ENCODE data around the gene GNG12. TPM values are rescaled to one million over a fixed set of nuclear protein-coding genes. Genes with fewer than 3 reads are reported as not detected.

The GNG12 gene
- total and polyA plus RNA-seq, 4 donors, result 84.9 to 175 (median 110) TPM

- Histone ChIP-seq H3K4me3 (ENCODE audit: low read length in 2 of 2) (no peak overlapping the region), H3K9me3 (ENCODE audit: control insufficient read depth, low read length) (no peaks in the 10 kb centered on the region), H3K36me3 (ENCODE audit: control insufficient read depth in 1 of 2, insufficient read depth in 2 of 2, low read length in 1 of 2) (no peaks in the 10 kb centered on the region), H3K27me3 (ENCODE audit: control insufficient read depth in 1 of 2, insufficient read depth in 2 of 2, low read length in 1 of 2) (no peaks in the 10 kb centered on the region), H3K27ac (ENCODE audit: low read depth in 1 of 2, low read length in 2 of 2) (no peak overlapping the region), H3K4me1 (ENCODE audit: control insufficient read depth in 1 of 2, insufficient read depth in 2 of 2, low read length in 2 of 2) (peaks cover 0 to 8% of the 10 kb centered on the region in 2 donors)
- intact Hi-C loops (cut with DNase I), result loop anchor here (5.0 to 10.0 kb wide), 4 partner anchors 65 to 345 kb away; partner anchors contain the start of genes GNG12 (in 2 of the 2) and DIRAS3 (in 1 of the 2)
- 58 to 59% methylated on average over 6 of the region's 6 CpGs for WGBS, 2 donors
- ATAC-seq (ENCODE audit: low FRiP score) (no peak), DNase-seq (no peak)
These were observed 66.0 kb downstream of the GNG12 start for GRCh38 chr1:67767103-67767782.

GRCh38 chr1:67766141-67766978, 66.9 kb downstream of the GNG12 start:
- Histone ChIP-seq H3K27me3 (ENCODE audit: control insufficient read depth in 1 of 2, insufficient read depth in 2 of 2, low read length in 1 of 2) (no peaks in the 10 kb centered on the region), H3K4me1 (ENCODE audit: control insufficient read depth in 1 of 2, insufficient read depth in 2 of 2, low read length in 2 of 2) (peaks cover 0 to 5% of the 10 kb centered on the region in 2 donors), H3K36me3 (ENCODE audit: control insufficient read depth in 1 of 2, insufficient read depth in 2 of 2, low read length in 1 of 2) (no peaks in the 10 kb centered on the region), H3K9me3 (ENCODE audit: control insufficient read depth, low read length) (no peaks in the 10 kb centered on the region), H3K4me3 (ENCODE audit: low read length in 2 of 2) (no peak overlapping the region), H3K27ac (ENCODE audit: low read depth in 1 of 2, low read length in 2 of 2) (peak overlapping the region in 1 of 2 donors; percentile 22)
- 16 to 17% methylated on average over 17 of the region's 17 CpGs for WGBS, 2 donors
- DNase-seq (peak; percentile 63 to 83), ATAC-seq (ENCODE audit: low FRiP score) (peak; percentile 76)
- intact Hi-C loops (cut with DNase I), result loop anchor here (5.0 to 10.0 kb wide), 4 partner anchors 66 to 346 kb away; partner anchors contain the start of genes GNG12 (in 2 of the 2) and DIRAS3 (in 1 of the 2)

DNA sequence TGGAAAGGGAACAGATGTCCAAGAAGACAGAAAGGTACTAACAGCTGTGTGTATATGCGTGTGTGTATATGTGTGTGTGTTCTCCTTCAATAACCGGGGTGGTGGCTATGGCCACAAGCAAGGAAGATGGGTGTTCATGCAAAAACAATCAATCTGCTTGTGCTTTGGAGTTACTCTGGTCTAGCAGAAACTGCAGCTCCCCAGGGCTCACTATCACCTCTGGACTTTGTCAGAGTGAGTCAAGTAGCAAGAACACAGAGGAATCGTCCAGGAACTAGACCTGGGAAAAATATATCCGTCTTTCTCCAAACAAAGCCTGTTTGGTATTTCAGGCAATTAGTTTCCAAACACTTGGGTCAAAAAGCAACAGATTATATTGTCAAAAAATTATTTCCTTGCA, 68.6 kb downstream of the GNG12 start:
- Histone ChIP-seq H3K27ac (ENCODE audit: low read depth in 1 of 2, low read length in 2 of 2) (no peak overlapping the region), H3K27me3 (ENCODE audit: control insufficient read depth in 1 of 2, insufficient read depth in 2 of 2, low read length in 1 of 2) (no peaks in the 10 kb centered on the region), H3K36me3 (ENCODE audit: control insufficient read depth in 1 of 2, insufficient read depth in 2 of 2, low read length in 1 of 2) (no peaks in the 10 kb centered on the region), H3K9me3 (ENCODE audit: control insufficient read depth, low read length) (no peaks in the 10 kb centered on the region), H3K4me1 (ENCODE audit: control insufficient read depth in 1 of 2, insufficient read depth in 2 of 2, low read length in 2 of 2) (no peaks in the 10 kb centered on the region), H3K4me3 (ENCODE audit: low read length in 2 of 2) (no peak overlapping the region)
- intact Hi-C loops (cut with DNase I), result loop anchor here (2.0 to 10.0 kb wide), 6 partner anchors 68 to 348 kb away; partner anchors contain the start of genes GNG12 (in 2 of the 2) and DIRAS3 (in 1 of the 2)
- 48 to 54% methylated on average over 4 of the region's 4 CpGs for WGBS, 2 donors
- DNase-seq (no peak), ATAC-seq (ENCODE audit: low FRiP score) (no peak)

GRCh38 chr1:67761730-67762129, 71.5 kb downstream of the GNG12 start:
- no peak overlapping the region for H3K4me3 ChIP-seq (ENCODE audit: low read length in 2 of 2)
- intact Hi-C loops (cut with DNase I), result loop anchor here (2.0 to 10.0 kb wide), 4 partner anchors 199 to 229 kb away; no protein-coding TSS in a partner anchor
- ATAC-seq (ENCODE audit: low FRiP score) (no peak), DNase-seq (no peak)
- H3K27me3 ChIP-seq (ENCODE audit: control insufficient read depth in 1 of 2, insufficient read depth in 2 of 2, low read length in 1 of 2), result no peaks in the 10 kb centered on the region
- no peak overlapping the region for H3K27ac ChIP-seq (ENCODE audit: low read depth in 1 of 2, low read length in 2 of 2)
- 60 to 65% methylated on average over 4 of the region's 4 CpGs for WGBS, 2 donors
- no peaks in the 10 kb centered on the region for H3K36me3 ChIP-seq (ENCODE audit: control insufficient read depth in 1 of 2, insufficient read depth in 2 of 2, low read length in 1 of 2)
- H3K9me3 ChIP-seq (ENCODE audit: control insufficient read depth, low read length), result no peaks in the 10 kb centered on the region
- H3K4me1 ChIP-seq (ENCODE audit: control insufficient read depth in 1 of 2, insufficient read depth in 2 of 2, low read length in 2 of 2), result no peaks in the 10 kb centered on the region

DNA sequence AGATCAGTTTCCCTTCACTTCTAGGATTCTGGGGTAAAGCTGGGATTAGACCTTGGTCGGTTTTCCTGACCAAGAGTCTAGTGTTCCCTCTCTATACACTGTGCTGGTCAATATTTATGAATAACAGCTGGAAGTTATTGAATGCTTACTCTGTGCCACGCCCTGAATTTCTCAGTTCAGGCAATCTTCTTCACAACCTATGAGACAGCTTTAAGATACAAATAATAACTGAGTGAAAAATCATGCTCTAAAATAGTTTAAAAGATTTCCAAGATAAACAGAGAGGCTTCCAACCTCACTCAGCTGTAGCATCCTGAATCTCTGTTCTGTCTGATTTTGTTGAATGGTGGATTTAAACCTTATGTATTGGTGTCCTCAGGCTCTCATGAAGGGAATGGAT, 72.2 kb downstream of the GNG12 start:
- no peak overlapping the region for H3K4me3 ChIP-seq (ENCODE audit: low read length in 2 of 2)
- no peaks in the 10 kb centered on the region for H3K9me3 ChIP-seq (ENCODE audit: control insufficient read depth, low read length)
- intact Hi-C loops (cut with DNase I), result loop anchor here (2.0 to 10.0 kb wide), 4 partner anchors 199 to 228 kb away; no protein-coding TSS in a partner anchor
- no peaks in the 10 kb centered on the region for H3K4me1 ChIP-seq (ENCODE audit: control insufficient read depth in 1 of 2, insufficient read depth in 2 of 2, low read length in 2 of 2)
- DNase-seq (no peak), ATAC-seq (ENCODE audit: low FRiP score) (no peak)
- no peaks in the 10 kb centered on the region for H3K27me3 ChIP-seq (ENCODE audit: control insufficient read depth in 1 of 2, insufficient read depth in 2 of 2, low read length in 1 of 2)
- H3K36me3 ChIP-seq (ENCODE audit: control insufficient read depth in 1 of 2, insufficient read depth in 2 of 2, low read length in 1 of 2), result no peaks in the 10 kb centered on the region
- 66 to 69% methylated on average over 2 of the region's 2 CpGs for WGBS, 2 donors
- H3K27ac ChIP-seq (ENCODE audit: low read depth in 1 of 2, low read length in 2 of 2), result no peak overlapping the region

- Histone ChIP-seq H3K27ac (ENCODE audit: low read depth in 1 of 2, low read length in 2 of 2) (peak overlapping the region in 1 of 2 donors; percentile 80), H3K4me1 (ENCODE audit: control insufficient read depth in 1 of 2, insufficient read depth in 2 of 2, low read length in 2 of 2) (peaks cover 0 to 2% of the 10 kb centered on the region in 2 donors), H3K4me3 (ENCODE audit: low read length in 2 of 2) (no peak overlapping the region)
These were observed 73.0 kb downstream of the GNG12 start for GRCh38 chr1:67760030-67760821.

GRCh38 chr1:67759692-67760029, 73.6 kb downstream of the GNG12 start:
- Histone ChIP-seq H3K9me3 (ENCODE audit: control insufficient read depth, low read length) (no peaks in the 10 kb centered on the region), H3K4me1 (ENCODE audit: control insufficient read depth in 1 of 2, insufficient read depth in 2 of 2, low read length in 2 of 2) (peaks cover 2% of the 10 kb centered on the region in 2 donors), H3K36me3 (ENCODE audit: control insufficient read depth in 1 of 2, insufficient read depth in 2 of 2, low read length in 1 of 2) (no peaks in the 10 kb centered on the region), H3K4me3 (ENCODE audit: low read length in 2 of 2) (no peak overlapping the region), H3K27me3 (ENCODE audit: control insufficient read depth in 1 of 2, insufficient read depth in 2 of 2, low read length in 1 of 2) (no peaks in the 10 kb centered on the region), H3K27ac (ENCODE audit: low read depth in 1 of 2, low read length in 2 of 2) (peak overlapping the region in 1 of 2 donors; percentile 80)
- DNase-seq (no peak), ATAC-seq (ENCODE audit: low FRiP score) (peak; percentile 19)
- intact Hi-C loops (cut with DNase I), result loop anchor here (2.0 to 10.0 kb wide), 4 partner anchors 197 to 227 kb away; no protein-coding TSS in a partner anchor

More at GRCh38 chr1:67760030-67760821, 73.0 kb downstream of the GNG12 start:
- Histone ChIP-seq H3K27me3 (ENCODE audit: control insufficient read depth in 1 of 2, insufficient read depth in 2 of 2, low read length in 1 of 2) (no peaks in the 10 kb centered on the region), H3K36me3 (ENCODE audit: control insufficient read depth in 1 of 2, insufficient read depth in 2 of 2, low read length in 1 of 2) (no peaks in the 10 kb centered on the region), H3K9me3 (ENCODE audit: control insufficient read depth, low read length) (no peaks in the 10 kb centered on the region)
- 6 to 8% methylated on average over 14 of the region's 14 CpGs for WGBS, 2 donors
- DNase-seq (peak in 1 of 2 donors; percentile 60), ATAC-seq (ENCODE audit: low FRiP score) (peak; percentile 82)
- intact Hi-C loops (cut with DNase I), result loop anchor here (2.0 to 10.0 kb wide), 4 partner anchors 198 to 227 kb away; no protein-coding TSS in a partner anchor

DNA sequence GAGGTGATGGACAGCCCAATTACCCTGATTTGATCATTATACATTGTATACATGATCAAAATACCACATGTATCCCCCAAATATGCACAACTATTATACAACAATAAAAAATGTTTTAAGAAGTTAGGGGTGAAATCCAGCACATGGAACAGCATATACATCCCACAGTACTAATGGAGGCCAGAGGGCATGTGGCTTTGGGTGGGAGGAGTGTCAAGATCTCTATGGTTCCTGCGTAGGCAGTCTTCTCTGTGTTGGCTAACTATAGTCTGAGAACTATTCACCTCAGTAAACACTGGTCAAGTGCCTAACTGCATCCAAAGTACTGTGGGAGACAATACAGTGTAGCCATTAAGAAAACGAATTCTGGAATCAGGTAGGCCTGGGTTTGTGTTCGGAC, 74.2 kb downstream of the GNG12 start:
- ATAC-seq (ENCODE audit: low FRiP score) (no peak), DNase-seq (no peak)
- H3K27ac ChIP-seq (ENCODE audit: low read depth in 1 of 2, low read length in 2 of 2), result peak overlapping the region in 1 of 2 donors; percentile 73
- no peaks in the 10 kb centered on the region for H3K27me3 ChIP-seq (ENCODE audit: control insufficient read depth in 1 of 2, insufficient read depth in 2 of 2, low read length in 1 of 2)
- WGBS, 2 donors, result 77 to 85% methylated on average over 3 of the region's 3 CpGs
- no peaks in the 10 kb centered on the region for H3K9me3 ChIP-seq (ENCODE audit: control insufficient read depth, low read length)
- intact Hi-C loops (cut with DNase I), result no loop called here
- H3K4me1 ChIP-seq (ENCODE audit: control insufficient read depth in 1 of 2, insufficient read depth in 2 of 2, low read length in 2 of 2), result peaks cover 2% of the 10 kb centered on the region in 2 donors
- no peaks in the 10 kb centered on the region for H3K36me3 ChIP-seq (ENCODE audit: control insufficient read depth in 1 of 2, insufficient read depth in 2 of 2, low read length in 1 of 2)
- no peak overlapping the region for H3K4me3 ChIP-seq (ENCODE audit: low read length in 2 of 2)
